Renal cortical epithelial cell (primary cell): ENCODE results near the gene DNAAF1. TPM values are rescaled to one million over a fixed set of nuclear protein-coding genes. Genes with fewer than 3 reads are reported as not detected.
"Not testable (repeated sequence)": the region's sequence is repeated elsewhere in the genome, so short reads cannot be mapped to it uniquely, and the experiment has no call there.

Experiments
- DNase-seq: peaks from one replicate; pipeline ENCODE4 v3.0.0-alpha.2; 2011; ENCODE audit warnings: low read depth
- total RNA-seq: library from RNA; depleted of rRNA; stranded (reverse); fragments of >200 nt; gene quantifications from 2 replicates; pipeline ENCODE4 v1.2.3, GENCODE V29; 2014

DNAAF1 gene
- 0.45 TPM in 1 of 2 replicates, not detected in the other for total RNA-seq

GRCh38 chr16:84144859-84145639 is at the start of gene DNAAF1, which contains the start of gene HSDL1:
TSS of gene DNAAF1 (plus strand) at chr16:84145308. CDS start at chr16:84145441, 133 bp downstream.
TSS of gene HSDL1 (minus strand) at chr16:84145177. CDS start at chr16:84131321, 13,856 bp downstream.
- peak; percentile 46 for DNase-seq

DNA sequence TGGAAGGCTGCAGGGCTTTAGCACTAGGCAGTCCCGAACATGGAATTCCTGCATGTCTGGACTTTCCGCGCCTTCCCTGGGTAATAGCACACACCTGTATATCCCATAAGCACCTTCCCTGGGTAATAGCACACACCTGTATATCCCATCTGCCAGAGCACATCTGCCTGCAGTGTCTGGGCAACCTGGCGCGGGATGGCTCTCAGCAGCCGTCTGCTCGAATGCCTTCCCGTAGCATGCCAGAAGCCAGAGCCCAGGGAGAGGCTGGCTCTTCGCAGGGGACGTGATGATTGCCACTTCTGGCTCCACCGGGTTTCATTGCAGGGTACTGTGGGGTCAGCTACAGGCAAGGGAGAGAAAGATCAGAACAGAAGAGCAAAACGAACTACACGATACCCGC is 49.6 kb upstream of the DNAAF1 start:
- no peak for DNase-seq

DNA sequence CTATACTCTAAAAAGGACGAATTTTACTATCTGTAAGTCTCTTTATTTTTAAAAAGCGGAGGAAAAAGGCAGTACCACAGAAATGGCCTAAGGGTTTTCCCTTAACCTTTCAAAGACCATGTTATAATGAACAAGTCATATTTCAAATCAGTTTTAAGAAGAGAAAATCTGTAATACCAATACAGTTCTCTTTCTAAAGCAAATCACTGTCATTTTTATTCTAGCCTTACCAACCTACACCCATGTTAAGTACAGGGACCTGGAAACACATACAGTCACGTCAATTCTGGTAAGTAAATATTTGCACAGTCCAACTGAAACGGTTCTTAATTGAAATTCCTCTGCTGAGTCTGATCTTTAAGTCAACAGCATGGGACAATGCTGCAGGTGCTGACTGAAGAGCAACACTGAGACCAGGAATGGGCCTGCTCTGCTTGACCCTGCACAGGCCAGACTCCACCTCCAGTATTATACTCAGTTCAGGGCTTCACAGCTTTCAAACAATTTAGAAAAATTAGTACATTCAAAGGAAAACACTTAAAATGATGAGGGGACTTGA is 48.6 kb upstream of the DNAAF1 start:
- DNase-seq = peak; percentile 44

GRCh38 chr16:84098939-84099338 is 46.2 kb upstream of the DNAAF1 start:
- no peak for DNase-seq

DNA sequence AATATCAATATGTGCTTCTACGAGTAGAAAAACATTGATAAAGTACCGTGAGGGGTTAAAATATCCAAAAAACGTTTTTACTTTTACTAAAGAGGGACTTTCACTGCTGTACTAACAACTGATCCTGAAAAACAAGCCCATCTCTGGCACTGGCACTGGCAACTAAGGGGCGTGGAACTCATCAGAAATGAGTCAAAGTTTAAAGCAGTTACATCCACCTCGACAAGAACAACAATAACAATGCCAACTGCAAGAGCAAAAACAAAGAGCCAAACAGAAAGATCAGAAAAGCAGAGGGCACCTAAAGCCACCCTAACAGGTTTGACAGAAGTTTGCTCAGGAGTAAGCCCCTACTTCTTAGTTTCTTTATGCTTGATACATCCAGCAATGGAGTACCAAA is 41.4 kb upstream of the DNAAF1 start:
- peak; percentile 50 for DNase-seq

DNA sequence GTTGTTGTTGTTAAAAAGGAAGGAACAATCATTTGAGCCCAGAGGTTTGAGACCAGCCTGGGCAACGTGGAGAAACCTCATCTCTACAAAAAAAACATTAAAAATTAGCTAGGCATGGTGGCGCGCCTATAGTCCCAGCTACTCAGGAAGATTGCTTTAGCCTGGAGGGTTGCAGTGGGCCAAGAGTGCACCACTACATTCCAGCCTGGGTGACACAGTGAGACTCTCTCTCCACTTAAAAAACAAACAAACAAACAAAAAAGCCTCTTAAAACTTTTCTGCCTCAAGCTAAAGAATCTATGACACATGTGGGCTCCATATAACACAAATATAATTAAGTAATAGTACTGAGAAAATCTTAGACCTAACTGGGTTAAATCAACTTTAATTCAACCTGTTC is 40.9 kb upstream of the DNAAF1 start:
- DNase-seq = no peak

DNA sequence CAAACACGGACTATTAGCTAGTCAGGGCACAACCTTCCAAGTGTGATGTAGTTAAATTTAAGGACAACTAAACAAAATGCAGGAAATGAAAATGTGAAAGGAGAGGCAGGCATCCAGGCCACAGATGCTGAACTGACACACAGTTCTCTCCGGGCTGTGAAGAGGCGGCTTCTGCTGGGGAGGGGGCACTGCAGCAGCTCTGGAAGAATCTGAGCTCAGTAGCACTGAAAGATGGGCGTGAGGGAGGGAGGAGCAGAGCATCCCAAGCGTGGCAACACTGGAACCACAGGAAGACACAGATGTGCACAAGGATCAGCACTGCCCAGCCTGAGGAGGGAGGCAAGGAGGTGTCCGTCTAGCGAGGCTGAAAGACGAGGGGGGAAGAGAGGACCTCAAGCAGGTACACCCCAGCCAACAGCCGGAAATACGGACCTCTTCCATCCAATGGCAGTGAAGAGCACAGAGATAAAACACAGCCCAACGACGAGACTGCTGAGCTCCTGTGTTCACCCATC is 39.8 kb upstream of the DNAAF1 start:
- DNase-seq = no peak

GRCh38 chr16:84105948-84106740 is 39.0 kb upstream of the DNAAF1 start:
- no peak for DNase-seq

GRCh38 chr16:84107921-84108320 is 37.2 kb upstream of the DNAAF1 start:
- no peak for DNase-seq

GRCh38 chr16:84109598-84110335 is 35.3 kb upstream of the DNAAF1 start:
- DNase-seq = no peak

DNA sequence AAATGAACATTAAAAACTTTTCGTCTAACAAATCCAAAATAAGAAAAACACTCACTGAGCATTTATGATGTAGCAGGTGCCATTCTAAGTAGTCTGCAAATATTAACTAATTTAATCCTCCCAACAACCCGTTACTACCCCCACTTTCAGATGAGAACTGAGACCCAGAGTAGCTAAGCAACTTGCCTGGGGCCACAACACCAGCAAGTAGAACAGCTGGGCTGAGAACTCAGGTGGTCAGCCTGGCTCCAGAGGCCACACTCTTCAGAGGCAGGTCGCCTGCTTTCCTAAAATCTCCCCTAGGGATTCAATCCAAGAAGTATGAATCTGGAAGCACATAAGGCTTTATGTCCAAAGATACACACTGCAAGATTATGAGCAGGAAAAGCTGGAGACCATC is 34.6 kb upstream of the DNAAF1 start:
- no peak for DNase-seq

DNA sequence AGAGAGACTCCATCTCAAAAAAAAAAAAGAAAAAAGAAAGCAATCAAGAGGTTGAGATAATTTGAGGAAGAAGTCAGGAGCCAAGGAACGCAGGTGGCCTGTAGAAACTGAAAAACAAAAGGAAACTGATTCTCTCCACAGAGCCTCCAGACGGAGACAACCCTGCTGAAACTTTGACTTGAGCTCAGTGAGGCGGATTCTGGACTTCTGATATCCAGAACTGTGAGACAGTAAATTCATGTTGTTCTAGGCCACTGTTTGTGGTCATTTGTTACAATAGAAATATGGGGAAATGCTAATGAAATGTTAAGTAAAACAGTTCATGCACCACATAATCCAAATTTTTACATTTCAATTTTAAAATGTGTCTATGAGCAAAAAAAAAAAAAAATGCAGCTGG is 33.6 kb upstream of the DNAAF1 start:
- DNase-seq = no peak

DNA sequence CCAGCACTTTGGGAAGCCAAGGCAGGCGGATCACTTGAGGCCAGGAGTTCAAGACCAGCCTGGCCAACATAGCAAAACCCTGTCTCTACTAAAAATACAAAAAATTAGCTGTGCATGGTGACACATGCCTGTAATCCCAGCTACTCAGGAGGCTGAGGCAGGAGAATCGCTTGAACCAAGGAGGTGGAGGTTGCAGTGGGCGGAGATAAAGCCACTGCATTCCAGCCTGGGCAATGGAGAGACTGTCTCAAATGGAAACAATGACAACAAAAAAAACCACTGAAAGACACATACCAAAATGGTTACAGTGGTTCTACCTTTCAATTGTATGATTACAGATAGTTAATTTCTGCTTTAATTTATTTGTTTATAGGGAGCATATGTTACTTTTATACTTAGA is 33.2 kb upstream of the DNAAF1 start:
- not testable (repeated sequence) for DNase-seq

- no peak for DNase-seq
Observed at GRCh38 chr16:84115919-84116719, 29.0 kb upstream of the DNAAF1 start.

GRCh38 chr16:84116720-84117493 is 28.2 kb upstream of the DNAAF1 start, which contains the start of gene MBTPS1:
TSS of gene MBTPS1 (minus strand) at chr16:84116942. CDS start at chr16:84101783, 15,159 bp downstream.
- peak; percentile 87 for DNase-seq

GRCh38 chr16:84117494-84117843 is 27.6 kb upstream of the DNAAF1 start:
- DNase-seq = no peak

DNA sequence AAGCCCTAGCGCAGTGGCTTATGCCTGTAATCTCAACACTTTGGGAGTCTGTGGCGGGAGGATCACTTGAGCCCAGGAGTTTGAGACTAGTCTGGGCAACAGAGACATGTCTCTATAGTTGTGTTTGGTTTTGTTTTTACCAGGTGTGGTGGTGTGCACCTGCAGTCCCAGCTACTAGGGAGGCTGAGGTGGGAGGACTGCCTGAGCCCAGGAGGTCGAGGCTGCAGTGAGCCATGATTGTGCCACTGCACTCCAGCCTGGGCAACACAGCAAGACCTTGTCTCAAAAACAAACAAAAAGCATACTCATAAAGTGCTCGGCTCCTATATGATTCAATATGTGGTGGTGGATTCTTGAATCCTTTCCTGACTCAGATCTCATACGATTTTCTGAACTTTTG is 26.8 kb upstream of the DNAAF1 start:
- not testable (repeated sequence) for DNase-seq

GRCh38 chr16:84119368-84119767 is 25.7 kb upstream of the DNAAF1 start:
- no peak for DNase-seq

GRCh38 chr16:84120023-84120422 is 25.1 kb upstream of the DNAAF1 start:
- no peak for DNase-seq

GRCh38 chr16:84121007-84121406 is 24.1 kb upstream of the DNAAF1 start:
- DNase-seq = no peak
